HFF-Myc (cell line): ENCODE data around the gene NDST3.

Experiments
- DNase-seq: peaks from one replicate; pipeline ENCODE4 v3.0.0-alpha.2; 2011; ENCODE audit warnings: low read depth; ENCODE audit errors: extremely low read depth
- H3K4me3 ChIP-seq: replicated peaks from 2 replicates; pipeline ENCODE4 v1.5.1; 2011; ENCODE audit warnings: low read depth, mild to moderate bottlenecking, control low read depth, low read length
- TF ChIP-seq, protein P1 (sequence below): IDR thresholded peaks from 2 replicates; pipeline ENCODE4 v1.5.1; 2012; ENCODE audit warnings: mild to moderate bottlenecking, low read depth, low read length, control low read depth; ENCODE audit errors: missing control alignments

NDST3 gene

DNA sequence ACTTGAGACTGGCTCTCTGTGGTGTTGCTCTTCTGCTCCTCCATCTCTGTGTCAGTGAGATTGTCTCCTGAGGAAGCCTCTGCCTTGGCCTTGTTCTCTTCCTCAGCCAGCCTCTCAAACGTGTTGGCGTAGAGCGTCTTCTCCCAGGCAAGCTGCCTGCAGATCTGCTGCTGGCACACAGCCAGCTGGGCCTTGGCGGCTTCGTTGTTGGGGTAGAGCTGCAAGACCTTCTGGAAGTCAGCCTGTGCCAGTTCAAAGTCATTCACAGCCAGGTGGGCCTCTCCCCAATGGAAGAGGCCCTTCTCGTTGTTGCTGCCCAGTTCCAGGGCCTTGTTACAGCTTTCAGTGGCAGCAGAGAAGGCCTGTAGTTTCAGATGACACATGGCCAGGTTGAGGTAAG lies 159.1 kb downstream of the NDST3 start:
- H3K4me3 ChIP-seq = no peak overlapping the region
- TF ChIP-seq, protein P1, sequence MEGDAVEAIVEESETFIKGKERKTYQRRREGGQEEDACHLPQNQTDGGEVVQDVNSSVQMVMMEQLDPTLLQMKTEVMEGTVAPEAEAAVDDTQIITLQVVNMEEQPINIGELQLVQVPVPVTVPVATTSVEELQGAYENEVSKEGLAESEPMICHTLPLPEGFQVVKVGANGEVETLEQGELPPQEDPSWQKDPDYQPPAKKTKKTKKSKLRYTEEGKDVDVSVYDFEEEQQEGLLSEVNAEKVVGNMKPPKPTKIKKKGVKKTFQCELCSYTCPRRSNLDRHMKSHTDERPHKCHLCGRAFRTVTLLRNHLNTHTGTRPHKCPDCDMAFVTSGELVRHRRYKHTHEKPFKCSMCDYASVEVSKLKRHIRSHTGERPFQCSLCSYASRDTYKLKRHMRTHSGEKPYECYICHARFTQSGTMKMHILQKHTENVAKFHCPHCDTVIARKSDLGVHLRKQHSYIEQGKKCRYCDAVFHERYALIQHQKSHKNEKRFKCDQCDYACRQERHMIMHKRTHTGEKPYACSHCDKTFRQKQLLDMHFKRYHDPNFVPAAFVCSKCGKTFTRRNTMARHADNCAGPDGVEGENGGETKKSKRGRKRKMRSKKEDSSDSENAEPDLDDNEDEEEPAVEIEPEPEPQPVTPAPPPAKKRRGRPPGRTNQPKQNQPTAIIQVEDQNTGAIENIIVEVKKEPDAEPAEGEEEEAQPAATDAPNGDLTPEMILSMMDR = no peak
- DNase-seq = no peak

DNA sequence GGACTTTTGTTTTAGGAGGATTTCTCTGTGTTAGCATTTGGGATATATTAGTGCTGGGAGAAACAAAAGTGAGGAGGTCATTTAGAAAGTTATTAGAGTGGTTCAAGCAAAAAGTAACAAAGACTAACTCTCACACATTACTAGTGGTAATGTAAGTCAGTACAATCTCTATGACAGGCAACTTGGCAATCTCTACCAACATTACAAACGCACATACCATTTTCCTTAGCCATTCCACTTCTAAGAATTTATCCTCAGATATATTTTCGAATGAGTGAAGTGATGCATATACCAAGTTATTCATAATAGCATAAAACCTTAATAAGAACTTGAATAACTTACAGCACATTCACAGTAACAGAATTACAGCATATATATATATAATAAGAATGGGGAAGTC lies 172.3 kb downstream of the NDST3 start:
- DNase-seq = no peak
- TF ChIP-seq, protein P1 = no peak
- no peak overlapping the region for H3K4me3 ChIP-seq

DNA sequence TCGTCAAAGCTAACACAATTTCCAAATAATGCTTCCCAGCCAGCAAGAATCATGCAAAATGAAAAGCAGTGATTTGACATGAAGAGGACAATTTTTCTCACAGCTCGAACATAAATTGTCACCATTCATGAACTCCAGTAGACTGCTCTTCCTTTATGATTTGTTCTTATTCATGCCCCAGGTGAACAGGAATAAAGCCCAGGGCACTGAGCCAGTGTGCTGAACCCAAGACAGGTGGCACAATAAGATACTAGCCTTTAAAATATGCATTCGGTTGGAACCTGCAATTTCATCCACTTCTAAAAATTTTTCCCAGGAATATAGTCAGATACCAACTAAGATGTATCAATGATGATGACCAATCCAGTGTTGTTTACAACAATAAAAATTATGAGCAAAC lies 178.8 kb downstream of the NDST3 start:
- TF ChIP-seq, protein P1 = no peak
- no peak overlapping the region for H3K4me3 ChIP-seq
- DNase-seq = no peak

DNA sequence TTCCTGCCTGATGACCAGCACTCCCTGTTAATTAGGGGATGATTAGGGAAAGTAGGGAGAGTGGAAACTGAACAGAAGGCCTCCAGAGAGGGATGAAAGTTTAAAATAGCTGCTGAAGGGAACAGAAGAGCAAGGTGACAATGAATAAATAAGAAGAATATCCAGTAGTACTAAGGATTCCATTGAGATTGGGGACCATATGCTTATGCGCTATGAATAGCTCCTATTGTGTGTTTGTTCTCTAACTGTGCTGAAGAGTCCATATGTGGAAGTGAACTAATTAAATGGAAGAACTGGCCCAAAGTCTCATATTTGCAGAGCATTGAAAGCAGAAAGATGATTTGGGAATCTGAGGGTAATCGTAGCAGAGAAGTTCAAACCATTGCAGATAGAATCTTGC lies 181.5 kb downstream of the NDST3 start:
- H3K4me3 ChIP-seq = no peak overlapping the region
- no peak for DNase-seq
- TF ChIP-seq, protein P1 = no peak

DNA sequence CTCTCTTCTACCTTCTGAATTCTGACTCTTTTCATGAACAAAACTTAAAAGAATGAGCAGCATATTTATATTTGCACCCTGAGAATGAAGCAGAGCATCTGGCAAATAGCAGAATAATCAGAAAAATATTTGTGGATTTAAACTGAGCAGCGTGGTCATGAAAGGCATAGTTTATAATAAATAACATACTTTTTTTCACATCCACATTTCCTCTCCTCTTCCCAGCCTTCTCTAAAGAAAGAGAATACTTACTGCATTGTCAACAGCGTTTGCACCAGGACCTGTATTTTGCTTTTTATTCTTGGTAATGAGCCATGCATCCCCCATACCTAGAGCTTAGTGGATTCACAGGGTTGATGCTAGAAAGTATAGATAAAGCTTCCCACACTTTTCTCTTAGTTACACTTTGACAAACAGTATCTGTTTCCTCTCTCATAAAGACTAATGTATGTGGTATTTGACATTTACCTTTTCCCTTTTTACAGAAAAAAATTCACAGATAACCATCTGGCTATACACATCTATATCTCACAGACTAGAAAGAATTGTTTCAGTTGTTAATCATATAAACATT lies 187.0 kb downstream of the NDST3 start:
- DNase-seq = peak; percentile 3
- TF ChIP-seq, protein P1 = no peak
- no peak overlapping the region for H3K4me3 ChIP-seq

DNA sequence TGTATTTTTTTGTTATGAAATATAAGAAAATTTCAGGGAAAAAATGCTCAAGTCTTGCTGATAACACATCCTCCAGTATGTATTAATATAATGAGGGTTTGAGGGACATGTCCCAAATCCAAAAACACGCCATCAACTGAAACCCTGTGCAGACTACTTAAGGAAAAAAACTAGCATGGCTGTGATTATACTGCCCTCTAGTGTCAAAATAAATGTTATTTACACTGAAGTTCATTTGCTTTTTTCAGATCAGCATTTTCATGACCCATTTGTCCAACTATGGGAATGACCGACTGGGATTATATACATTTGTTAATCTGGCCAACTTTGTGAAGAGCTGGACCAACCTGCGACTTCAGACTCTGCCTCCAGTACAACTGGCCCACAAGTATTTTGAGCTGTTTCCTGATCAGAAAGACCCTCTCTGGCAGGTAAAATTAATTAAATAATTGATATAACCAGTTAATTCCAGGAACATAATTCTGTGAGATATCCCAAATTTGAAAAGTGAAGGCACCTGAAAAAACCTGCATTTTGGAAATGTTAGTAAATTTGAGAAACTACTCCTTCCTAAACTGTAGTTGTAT lies 190.1 kb downstream of the NDST3 start:
- H3K4me3 ChIP-seq = no peak overlapping the region
- TF ChIP-seq, protein P1 = peak; percentile 44
- peak; percentile 65 for DNase-seq

DNA sequence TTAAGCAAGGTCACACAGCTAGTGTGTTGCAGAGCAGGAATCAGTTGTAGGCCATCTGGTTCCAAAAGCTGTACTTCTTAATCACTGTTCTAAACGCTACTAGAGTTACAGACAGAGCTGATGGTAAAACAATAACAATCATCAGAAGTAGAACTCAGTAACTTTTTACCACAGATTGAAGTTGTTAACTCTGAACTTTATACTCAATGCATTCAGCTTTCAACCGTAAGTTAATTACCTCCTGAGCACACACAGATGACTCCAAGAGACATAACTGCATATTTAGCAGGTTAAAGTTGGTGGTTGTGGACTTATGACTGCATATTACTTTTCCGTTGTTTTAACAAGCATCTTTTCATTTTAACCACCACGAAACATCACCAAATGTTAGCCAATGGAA lies 191.2 kb downstream of the NDST3 start:
- no peak overlapping the region for H3K4me3 ChIP-seq
- TF ChIP-seq, protein P1 = no peak
- peak; percentile 17 for DNase-seq
